LNCaP clone FGC (cell line): ENCODE data around the gene PDIA2.

Source experiments
- DNase-seq: peaks from one replicate; pipeline ENCODE4 v3.0.0-alpha.2; 2011; ENCODE audit warnings: low read depth
- H3K4me3 ChIP-seq: 2 replicates; pipeline ENCODE4 v1.5.1; 2011; ENCODE audit warnings: mild to moderate bottlenecking, low read depth, low read length, control low read depth
- CTCF ChIP-seq: IDR thresholded peaks from 2 replicates; pipeline ENCODE4 v1.5.1; 2012; ENCODE audit warnings: mild to moderate bottlenecking; ENCODE audit not compliant: control insufficient read depth, insufficient read depth; ENCODE audit errors: extremely low read depth

PDIA2 gene

GRCh38 chr16:290681-291405 is 7.9 kb downstream of the PDIA2 start:
- DNase-seq, result no peak
- TF ChIP-seq CTCF, result no peak
- H3K4me3 ChIP-seq, result no peak overlapping the region

GRCh38 chr16:291539-291938 is 8.6 kb downstream of the PDIA2 start:
- DNase-seq, result no peak
- TF ChIP-seq CTCF, result no peak

GRCh38 chr16:293043-293775 is 10.2 kb downstream of the PDIA2 start:
- TF ChIP-seq CTCF, result no peak
- H3K4me3 ChIP-seq, result no peak overlapping the region
- DNase-seq, result no peak

More at GRCh38 chr16:291539-291938, 8.6 kb downstream of the PDIA2 start:
- H3K4me3 ChIP-seq, result no peak overlapping the region

GRCh38 chr16:296276-296675 is 13.3 kb downstream of the PDIA2 start:
- TF ChIP-seq CTCF, result no peak
- no peak for DNase-seq

GRCh38 chr16:296806-297510 is 14.0 kb downstream of the PDIA2 start:
- no peak for TF ChIP-seq CTCF
- H3K4me3 ChIP-seq, result no peak overlapping the region
- no peak for DNase-seq

More at GRCh38 chr16:296276-296675, 13.3 kb downstream of the PDIA2 start:
- H3K4me3 ChIP-seq, result no peak overlapping the region

- no peak for TF ChIP-seq CTCF
- H3K4me3 ChIP-seq, result no peak overlapping the region
- no peak for DNase-seq
Observed at GRCh38 chr16:297832-298231, 14.9 kb downstream of the PDIA2 start.
